K562 (cell line): Measurements from ENCODE around the gene PPM1F. TPM values are rescaled to one million over a fixed set of nuclear protein-coding genes. Genes with fewer than 3 reads are reported as not detected.

Experiments used
- BRF1 ChIP-seq: IDR thresholded peaks from 3 replicates; pipeline ENCODE4 v1.6.1; 2011; ENCODE audit warnings: borderline replicate concordance, mild to moderate bottlenecking; ENCODE audit not compliant: insufficient read length; ENCODE audit errors: extremely low read depth
- CBFA2T3 ChIP-seq: fragments of 450-650 bp; IDR thresholded peaks from 2 replicates; pipeline ENCODE4 v1.6.1; 2017
- CBX5 ChIP-seq: IDR thresholded peaks from 2 replicates; pipeline ENCODE4 v1.6.1; 2014; ENCODE audit warnings: low read depth, borderline replicate concordance
- ELF1 ChIP-seq: fragments of 200-800 bp; sonication (Bioruptor generic); IDR thresholded peaks from 2 replicates; pipeline ENCODE4 v1.6.1; 2016; ENCODE audit warnings: missing genetic modification characterization, missing compliant biosample characterization
- FOXA3 ChIP-seq, 2 experiments: fragments of 450-650 bp in 1 of 2; sonication (generic) in 1 of 2; formaldehyde crosslinking; IDR thresholded peaks in 1 of 2; conservative IDR thresholded peaks in 1 of 2; 2 replicates each; pipeline versions ENCODE4 v1.4.0 to v1.8.0; 2020 to 2022; ENCODE audit warnings: mild to moderate bottlenecking in 2 of 2, missing genetic modification reagents in 1 of 2
- FUS ChIP-seq: fragments of 200-400 bp; formaldehyde crosslinking; optimal IDR thresholded peaks from 2 replicates; pipeline ENCODE3; 2017; ENCODE audit warnings: low read depth, low read length
- GTF2F1 ChIP-seq: IDR thresholded peaks from 2 replicates; pipeline ENCODE4 v1.6.1; 2011; ENCODE audit warnings: low read depth, low read length, improper control_type of control experiment
- HMG20A ChIP-seq: fragments of 450-650 bp; formaldehyde crosslinking; conservative IDR thresholded peaks from 2 replicates; pipeline ENCODE4 v1.4.0; 2020; ENCODE audit warnings: mild to moderate bottlenecking, mixed read lengths
- HMGN3 ChIP-seq: IDR thresholded peaks from 2 replicates; pipeline ENCODE4 v1.6.1; 2011; ENCODE audit warnings: borderline replicate concordance, low read depth, mild to moderate bottlenecking, mixed read lengths, low read length; ENCODE audit not compliant: insufficient read length; ENCODE audit errors: extremely low read depth
- HNRNPLL ChIP-seq: fragments of 200-400 bp; formaldehyde crosslinking; IDR thresholded peaks from 2 replicates; pipeline ENCODE4 v1.6.1; 2017; ENCODE audit warnings: low read length, low read depth, mild to moderate bottlenecking; ENCODE audit not compliant: poor library complexity, severe bottlenecking
- HNRNPUL1 ChIP-seq: fragments of 200-400 bp; formaldehyde crosslinking; IDR thresholded peaks from 2 replicates; pipeline ENCODE4 v1.6.1; 2017; ENCODE audit warnings: low read length
- MAX ChIP-seq: sonication (generic); formaldehyde crosslinking; IDR thresholded peaks from 2 replicates; pipeline ENCODE4 v1.9.0; 2022; ENCODE audit warnings: mild to moderate bottlenecking, missing genetic modification reagents
- MYBL2 ChIP-seq, 2 experiments: fragments of 450-650 bp in 1 of 2; sonication (generic) in 1 of 2; formaldehyde crosslinking in 1 of 2; IDR thresholded peaks; 2 replicates each; pipeline versions ENCODE4 v1.6.1 to v1.8.1; 2017 to 2022; ENCODE audit warnings: borderline replicate concordance in 1 of 2, inconsistent platforms in 1 of 2, low read depth in 1 of 2, mild to moderate bottlenecking in 1 of 2, missing genetic modification reagents in 1 of 2, moderate library complexity in 1 of 2
- NFATC3 ChIP-seq: fragments of 450-650 bp; IDR thresholded peaks from 2 replicates; pipeline ENCODE4 v1.6.1; 2017; ENCODE audit warnings: mild to moderate bottlenecking
- NONO ChIP-seq, 2 experiments: fragments of 200-400 bp in 1 of 2; fragments of 450-650 bp in 1 of 2; formaldehyde crosslinking in 1 of 2; IDR thresholded peaks; 2 replicates each; pipeline ENCODE4 v1.6.1; 2017; ENCODE audit warnings: low read depth in 2 of 2, mild to moderate bottlenecking in 2 of 2, moderate library complexity in 2 of 2, low read length in 1 of 2
- NR1H2 ChIP-seq: sonication (generic); formaldehyde crosslinking; IDR thresholded peaks from 2 replicates; pipeline ENCODE4 v1.4.0; 2020; ENCODE audit warnings: mild to moderate bottlenecking, missing genetic modification reagents
- PHF20 ChIP-seq: fragments of 450-650 bp; IDR thresholded peaks from 2 replicates; pipeline ENCODE4 v1.6.1; 2018; ENCODE audit not compliant: partially characterized antibody
- RBFOX2 ChIP-seq: fragments of 200-400 bp; formaldehyde crosslinking; IDR thresholded peaks from 2 replicates; pipeline ENCODE4 v1.6.1; 2017; ENCODE audit warnings: low read depth, mild to moderate bottlenecking, low read length, moderate library complexity
- RCOR1 ChIP-seq, 2 experiments: IDR thresholded peaks; 2 replicates each; pipeline ENCODE4 v1.6.1; 2012; ENCODE audit warnings: low read depth in 2 of 2, low read length in 2 of 2, borderline replicate concordance in 1 of 2, improper control_type of control experiment in 1 of 2
- SAFB ChIP-seq: fragments of 200-400 bp; formaldehyde crosslinking; IDR thresholded peaks from 2 replicates; pipeline ENCODE4 v1.6.1; 2017; ENCODE audit warnings: low read depth, low read length, borderline replicate concordance
- SNIP1 ChIP-seq: fragments of 450-650 bp; IDR thresholded peaks from 2 replicates; pipeline ENCODE4 v1.7.1; 2017; ENCODE audit warnings: low read depth, mild to moderate bottlenecking
- STAT5A ChIP-seq: IDR thresholded peaks from 2 replicates; pipeline ENCODE4 v1.6.1; 2012; ENCODE audit warnings: low read length, inconsistent platforms, borderline replicate concordance
- ZBTB7A ChIP-seq: IDR thresholded peaks from 2 replicates; pipeline ENCODE4 v1.6.1; 2011; ENCODE audit warnings: low read depth, mild to moderate bottlenecking, low read length, moderate library complexity, borderline replicate concordance; ENCODE audit not compliant: control insufficient read depth
- ZNF175 ChIP-seq: fragments of 200-800 bp; sonication (Bioruptor generic); IDR thresholded peaks from 2 replicates; pipeline ENCODE4 v1.6.1; 2016; ENCODE audit warnings: low read depth, mild to moderate bottlenecking, missing genetic modification characterization, missing compliant biosample characterization
- ZNF449 ChIP-seq: fragments of 250-450 bp; sonication (Bioruptor Pico); IDR thresholded peaks from 2 replicates; pipeline ENCODE4 v1.8.0; 2022; ENCODE audit warnings: moderate library complexity, mild to moderate bottlenecking, inconsistent platforms
- ZNF586 ChIP-seq: fragments of 450-650 bp; formaldehyde crosslinking; conservative IDR thresholded peaks from 2 replicates; pipeline ENCODE4 v1.4.0; 2020; ENCODE audit warnings: mild to moderate bottlenecking, moderate library complexity
- ZSCAN32 ChIP-seq: fragments of 450-650 bp; formaldehyde crosslinking; IDR thresholded peaks from 2 replicates; pipeline ENCODE4 v1.4.0; 2020; ENCODE audit warnings: mild to moderate bottlenecking, moderate library complexity
- polyA plus RNA-seq, 8 experiments: library from polyadenylated mRNA; depleted of rRNA in 4 of 8; stranded (reverse) in 5 of 8; unstranded in 3 of 8; fragments of >200 nt; fragmentation: Nextera tagmentation in 2 of 8; fragmentation: Illumina TruSeq in 1 of 8; extraction: Ambion mirVana in 2 of 8; extraction: Trizol in 1 of 8; gene quantifications; 2 replicates each; pipeline versions ENCODE4 v1.2.1 to v1.2.3, GENCODE V29; 2011 to 2014; ENCODE audit warnings: inconsistent platforms in 1 of 8, missing spikeins in 1 of 8
- total RNA-seq, 7 experiments: library from RNA; depleted of rRNA in 6 of 7; stranded (reverse); fragments of >200 nt in 6 of 7; fragmentation: Illumina TruSeq in 2 of 7; extraction: Trizol in 2 of 7; gene quantifications; 2 replicates each; pipeline versions ENCODE4 v1.2.1 to v1.2.3, GENCODE V29; 2011 to 2021; ENCODE audit warnings: low replicate concordance in 1 of 7

The PPM1F gene
- total and polyA plus RNA-seq, 9 of the 15 experiments (the other 6 are each of a cell fraction or from before 2014, with no cell fraction given): 2.1 to 159 (median 64.0) TPM

- TF ChIP-seq ZBTB7A (0 out of 2 replicates have a peak, but pooled peaks have one; percentile 39), CBX5 (no peak), ZNF175 (CRISPR knock-in tag) (no peak), CBFA2T3 (no peak), ELF1 (no peak), HMGN3 (no peak), HMG20A (CRISPR knock-in tag) (no peak), MYBL2 (IDR thresholded peaks at IDR 0.05; ENCODE audit: low read depth) (no peak), MYBL2 (CRISPR knock-in tag; IDR thresholded peaks at IDR 0.05; ENCODE audit: borderline replicate concordance) (peak; percentile 27; the same call in 1 of the 2 replicates), MAX (peak; percentile 74), PHF20 (no peak), FOXA3 (CRISPR knock-in tag; conservative IDR thresholded peaks at IDR 0.05 in 1 of 2, IDR thresholded peaks at IDR 0.05 in 1 of 2) (no peak; a peak in 1 of 4 replicates), ZNF449 (CRISPR knock-in tag) (no peak), ZNF586 (CRISPR knock-in tag) (0 out of 2 replicates have a peak, but pooled peaks have one; percentile 30), HNRNPUL1 (no peak), NR1H2 (CRISPR knock-in tag) (no peak), FUS (no peak), GTF2F1 (no peak), RBFOX2 (no peak), RCOR1 (IDR thresholded peaks at IDR 0.05; ENCODE audit: borderline replicate concordance in 1 of 2, low read depth in 2 of 2, low read length in 2 of 2) (no peak; a peak in 1 of 4 replicates), SAFB (no peak), NONO (IDR thresholded peaks at IDR 0.05; ENCODE audit: low read depth in 2 of 2, low read length in 1 of 2) (no peak), BRF1 (no peak), HNRNPLL (no peak), STAT5A (no peak), SNIP1 (no peak), NFATC3 (no peak), ZSCAN32 (CRISPR knock-in tag) (0 out of 2 replicates have a peak, but pooled peaks have one; percentile 10)
Measured at GRCh38 chr22:21881841-21882753, 70.6 kb downstream of the PPM1F start (continued).
